H9 (cell line): ENCODE data around the gene CELF4. TPM values are rescaled to one million over a fixed set of nuclear protein-coding genes. Genes with fewer than 3 reads are reported as not detected.

Experiments
- DNase-seq: peaks from one replicate; pipeline ENCODE4 v3.0.0-alpha.2; 2017
- H2AFZ ChIP-seq: one replicate; pipeline ENCODE4 v1.6.1; 2013; ENCODE audit warnings: mild to moderate bottlenecking, low read length, control low read depth, moderate library complexity
- H2AK5ac ChIP-seq: 2 replicates; pipeline ENCODE4 v1.6.1; 2013; ENCODE audit warnings: low read length, control low read depth, mixed read lengths; ENCODE audit not compliant: insufficient read length
- H2BK120ac ChIP-seq: one replicate; pipeline ENCODE4 v1.6.1; 2013; ENCODE audit warnings: low read depth, mild to moderate bottlenecking, low read length, control low read depth, inconsistent platforms; ENCODE audit not compliant: poor library complexity, severe bottlenecking
- H2BK12ac ChIP-seq: 2 replicates; pipeline ENCODE4 v1.6.1; 2013; ENCODE audit warnings: low read length, control low read depth, mixed read lengths, low read depth; ENCODE audit not compliant: insufficient read length
- H2BK15ac ChIP-seq: 2 replicates; pipeline ENCODE4 v1.6.1; 2013; ENCODE audit warnings: low read depth, low read length, control low read depth
- H2BK20ac ChIP-seq: one replicate; pipeline ENCODE4 v1.6.1; 2013; ENCODE audit warnings: low read depth, mild to moderate bottlenecking, low read length, control low read depth, inconsistent platforms; ENCODE audit not compliant: poor library complexity, severe bottlenecking
- H2BK5ac ChIP-seq: 2 replicates; pipeline ENCODE4 v1.6.1; 2013; ENCODE audit warnings: low read length, control low read depth, mixed read lengths; ENCODE audit not compliant: insufficient read length
- H3K14ac ChIP-seq: 2 replicates; pipeline ENCODE4 v1.6.1; 2013; ENCODE audit warnings: low read length, control low read depth; ENCODE audit not compliant: insufficient read depth
- H3K18ac ChIP-seq: 2 replicates; pipeline ENCODE4 v1.6.1; 2013; ENCODE audit warnings: low read depth, mild to moderate bottlenecking, mixed read lengths, low read length, control low read depth; ENCODE audit not compliant: insufficient read length
- H3K23ac ChIP-seq: 2 replicates; pipeline ENCODE4 v1.6.1; 2013; ENCODE audit warnings: low read length, control low read depth, mixed read lengths, low read depth; ENCODE audit not compliant: insufficient read length
- H3K23me2 ChIP-seq: 2 replicates; pipeline ENCODE4 v1.6.1; 2013; ENCODE audit warnings: low read depth, mild to moderate bottlenecking, mixed read lengths, low read length, control low read depth; ENCODE audit not compliant: insufficient read length, poor library complexity, severe bottlenecking
- H3K27ac ChIP-seq: 2 replicates; pipeline ENCODE4 v1.5.1; 2013; ENCODE audit warnings: low read length, control low read depth, mixed read lengths, low read depth; ENCODE audit not compliant: insufficient read length
- H3K27me3 ChIP-seq: 2 replicates; pipeline ENCODE4 v1.6.1; 2013; ENCODE audit warnings: low read length, control low read depth, inconsistent platforms; ENCODE audit not compliant: insufficient read depth
- H3K4ac ChIP-seq: 2 replicates; pipeline ENCODE4 v1.6.1; 2013; ENCODE audit warnings: low read depth, mild to moderate bottlenecking, control low read depth, inconsistent platforms, low read length, moderate library complexity
- H3K4me1 ChIP-seq: 2 replicates; pipeline ENCODE4 v1.6.1; 2013; ENCODE audit warnings: low read length, control low read depth, inconsistent platforms; ENCODE audit not compliant: insufficient read depth
- H3K4me2 ChIP-seq: 2 replicates; pipeline ENCODE4 v1.6.1; 2013; ENCODE audit warnings: low read length, control low read depth, mixed read lengths; ENCODE audit not compliant: insufficient read length, insufficient read depth
- H3K56ac ChIP-seq: 2 replicates; pipeline ENCODE4 v1.6.1; 2013; ENCODE audit warnings: low read depth, mild to moderate bottlenecking, mixed read lengths, low read length, control low read depth; ENCODE audit not compliant: insufficient read length
- H3K79me1 ChIP-seq: 2 replicates; pipeline ENCODE4 v1.6.1; 2013; ENCODE audit warnings: low read depth, mild to moderate bottlenecking, moderate library complexity, low read length, control low read depth, inconsistent platforms; ENCODE audit not compliant: insufficient read depth, poor library complexity, severe bottlenecking
- H3K79me2 ChIP-seq: 2 replicates; pipeline ENCODE4 v1.6.1; 2013; ENCODE audit warnings: low read length, control low read depth, inconsistent platforms; ENCODE audit not compliant: insufficient read depth
- H3K9ac ChIP-seq: 2 replicates; pipeline ENCODE4 v1.6.1; 2013; ENCODE audit warnings: low read length, control low read depth, mixed read lengths; ENCODE audit not compliant: insufficient read length; ENCODE audit errors: extremely low read depth
- H3K9me3 ChIP-seq: one replicate; pipeline ENCODE4 v1.6.1; 2013; ENCODE audit warnings: low read depth, low read length, inconsistent platforms; ENCODE audit not compliant: control insufficient read depth
- H3T11ph ChIP-seq: one replicate; pipeline ENCODE4 v1.6.1; 2013; ENCODE audit warnings: mild to moderate bottlenecking, low read length, control low read depth, inconsistent platforms
- H4K20me1 ChIP-seq: one replicate; pipeline ENCODE4 v1.6.1; 2013; ENCODE audit not compliant: control insufficient read depth, insufficient read length, insufficient read depth
- H4K5ac ChIP-seq: 2 replicates; pipeline ENCODE4 v1.6.1; 2013; ENCODE audit warnings: low read depth, mild to moderate bottlenecking, mixed read lengths, low read length, control low read depth; ENCODE audit not compliant: insufficient read length
- H4K8ac ChIP-seq: replicated peaks from 2 replicates; pipeline ENCODE4 v1.6.1; 2013; ENCODE audit warnings: low read length, control low read depth, mixed read lengths, low read depth; ENCODE audit not compliant: insufficient read length
- H4K91ac ChIP-seq: 2 replicates; pipeline ENCODE4 v1.6.1; 2013; ENCODE audit warnings: low read depth, mild to moderate bottlenecking, moderate library complexity, mixed read lengths, low read length, control low read depth; ENCODE audit not compliant: insufficient read length
- H3K27ac Mint-ChIP-seq, 3 experiments: 2 replicates in 2 of 3; 3 replicates in 1 of 3; pipeline ENCODE4 v1.8.0; 2020 to 2021; ENCODE audit warnings: mixed read lengths in 3 of 3, mild to moderate bottlenecking in 1 of 3, moderate library complexity in 1 of 3
- H3K27me3 Mint-ChIP-seq: 2 replicates; pipeline ENCODE4 v1.8.0; 2021; ENCODE audit warnings: low read depth, mild to moderate bottlenecking, moderate library complexity, mixed read lengths
- H3K36me3 Mint-ChIP-seq, 3 experiments: 2 replicates in 2 of 3; 3 replicates in 1 of 3; pipeline ENCODE4 v1.8.0; 2020 to 2021; ENCODE audit warnings: low read depth in 3 of 3, mixed read lengths in 3 of 3; ENCODE audit not compliant: insufficient read depth in 1 of 3
- H3K4me1 Mint-ChIP-seq, 2 experiments: 2 replicates each; pipeline ENCODE4 v1.8.0; 2020; ENCODE audit warnings: mixed read lengths in 2 of 2
- H3K4me3 Mint-ChIP-seq, 2 experiments: 2 replicates in 1 of 2; 3 replicates in 1 of 2; pipeline ENCODE4 v1.8.0; 2020 to 2021; ENCODE audit warnings: mild to moderate bottlenecking in 2 of 2, mixed read lengths in 2 of 2, moderate library complexity in 1 of 2
- H3K9me3 Mint-ChIP-seq, 2 experiments: 2 replicates in 1 of 2; 3 replicates in 1 of 2; pipeline ENCODE4 v1.8.0; 2020; ENCODE audit warnings: mild to moderate bottlenecking in 2 of 2, mixed read lengths in 2 of 2, moderate library complexity in 1 of 2
- CTCF ChIP-seq: fragments of 200-600 bp; sonication (generic); conservative IDR thresholded peaks from 3 replicates; pipeline ENCODE4 v1.8.0; 2021; ENCODE audit warnings: antibody characterized with exemption, mild to moderate bottlenecking
- WGBS: extraction: QIAGEN DNeasy Blood & Tissue Kit; methylation state at CpG from one replicate; pipeline ENCODE4 v1.1.7; 2013; ENCODE audit warnings: missing lambda C conversion rate, low lambda C conversion rate, mixed read lengths; ENCODE audit not compliant: insufficient read length; ENCODE audit errors: extremely low coverage; 5-methylcytosine and 5-hydroxymethylcytosine counted together
- total RNA-seq: library from RNA; stranded (reverse); gene quantifications from 2 replicates; pipeline ENCODE4 v1.2.1, GENCODE V29; 2021

Gene CELF4
- total RNA-seq, 1 experiment from 2014 or later, result 1.1 TPM

DNA sequence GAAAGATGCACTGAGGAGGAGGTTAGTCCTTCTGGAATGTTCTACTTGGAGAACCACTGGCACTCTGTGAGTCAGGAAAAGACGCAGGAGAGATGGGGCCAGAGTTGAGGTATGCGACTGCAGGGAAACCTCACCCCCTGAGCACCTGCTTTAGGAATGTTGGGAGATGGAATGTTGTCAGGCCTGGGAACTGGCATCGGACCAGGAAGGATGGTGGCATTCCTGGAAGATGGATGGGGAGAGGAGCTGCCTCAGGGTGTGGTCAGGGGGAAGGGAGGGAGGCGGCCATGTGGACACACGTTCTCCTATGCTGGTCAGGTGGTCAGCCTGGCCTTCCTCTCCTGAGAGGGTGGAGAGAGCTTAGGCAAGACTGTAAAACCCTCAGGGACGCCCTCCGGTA lies 146.3 kb downstream of the CELF4 start:
- no peak overlapping the region for H3K4me3 Mint-ChIP-seq
- WGBS, result no CpG with 5 or more reads among the region's 7 CpGs

More for the DNA sequence above, 146.3 kb downstream of the CELF4 start:
- TF ChIP-seq CTCF, result no peak
- DNase-seq, result no peak
- Mint-ChIP-seq H3K27me3 (peaks cover 30% of the 10 kb centered on the region), H3K4me1 (peaks cover 32 to 36% of the 10 kb centered on the region in 2 experiments), H3K27ac (no peak overlapping the region; a peak in 1 of 7 replicates), H3K36me3 (no peaks in the 10 kb centered on the region; a peak in 1 of 7 replicates), H3K9me3 (no peaks in the 10 kb centered on the region)
- Histone ChIP-seq H2BK5ac (no peak overlapping the region), H4K91ac (no peak overlapping the region), H3K23me2 (no peaks in the 10 kb centered on the region), H2AFZ (no peak overlapping the region), H2BK120ac (no peak overlapping the region), H3K79me1 (no peaks in the 10 kb centered on the region), H3K27ac (no peak overlapping the region), H3K27me3 (no peaks in the 10 kb centered on the region), H4K5ac (no peak overlapping the region), H2AK5ac (no peak overlapping the region), H4K8ac (no peak overlapping the region), H3K4me1 (peaks cover 2% of the 10 kb centered on the region; the same call in 1 of the 2 replicates), H3K14ac (no peak overlapping the region), H3K56ac (no peak overlapping the region), H2BK20ac (no peak overlapping the region), H3K18ac (no peak overlapping the region), H3K4me2 (no peak overlapping the region), H2BK15ac (no peak overlapping the region), H4K20me1 (no peaks in the 10 kb centered on the region), H2BK12ac (no peak overlapping the region), H3T11ph (no peak overlapping the region), H3K23ac (no peak overlapping the region), H3K9ac (no peak overlapping the region), H3K9me3 (no peaks in the 10 kb centered on the region), H3K79me2 (no peaks in the 10 kb centered on the region), H3K4ac (no peak overlapping the region)
